HepG2 (cell line): ENCODE results near the gene CEP170. TPM values are rescaled to one million over a fixed set of nuclear protein-coding genes. Genes with fewer than 3 reads are reported as not detected.

Experiments used
- ASH2L ChIP-seq: fragments of 300-600, 200-600 bp; sonication (generic); IDR thresholded peaks from 2 replicates; pipeline ENCODE4 v1.7.0; 2017; ENCODE audit warnings: low read depth, mild to moderate bottlenecking, moderate library complexity, mixed read lengths, low read length; ENCODE audit not compliant: insufficient read length
- BATF2 ChIP-seq: sonication (generic); formaldehyde crosslinking; IDR thresholded peaks from 2 replicates; pipeline ENCODE4 v1.8.0; 2022; ENCODE audit warnings: mild to moderate bottlenecking, missing genetic modification reagents, moderate library complexity
- ETV5 ChIP-seq: IDR thresholded peaks from 2 replicates; pipeline ENCODE4 v1.6.1; 2018; ENCODE audit warnings: missing biosample characterization, missing genetic modification reagents, inconsistent platforms, borderline replicate concordance
- FOXP1 ChIP-seq, 2 experiments: fragments of 450-650 bp in 1 of 2; IDR thresholded peaks; 2 replicates each; pipeline ENCODE4 v1.6.1; 2017 to 2018; ENCODE audit warnings: antibody characterized with exemption in 1 of 2
- FOXP4 ChIP-seq: sonication (generic); formaldehyde crosslinking; IDR thresholded peaks from 2 replicates; pipeline ENCODE4 v1.4.0; 2020; ENCODE audit warnings: missing genetic modification reagents
- GATAD2A ChIP-seq: IDR thresholded peaks from 2 replicates; pipeline ENCODE4 v1.6.1; 2016
- HCFC1 ChIP-seq: fragments of 150-350 bp; IDR thresholded peaks from 2 replicates; pipeline ENCODE4 v1.6.1; 2014; ENCODE audit warnings: low read depth, low read length
- IRF2 ChIP-seq: IDR thresholded peaks from 2 replicates; pipeline ENCODE4 v1.6.1; 2018; ENCODE audit warnings: missing genetic modification reagents, missing compliant biosample characterization
- NFE2 ChIP-seq: sonication (generic); formaldehyde crosslinking; IDR thresholded peaks from 2 replicates; pipeline ENCODE4 v1.4.0; 2020; ENCODE audit warnings: missing genetic modification reagents
- RORA ChIP-seq: sonication (generic); formaldehyde crosslinking; IDR thresholded peaks from 2 replicates; pipeline ENCODE4 v1.5.0; 2020; ENCODE audit warnings: mild to moderate bottlenecking, missing genetic modification reagents, moderate library complexity
- YY1 ChIP-seq: IDR thresholded peaks from 2 replicates; pipeline ENCODE4 v1.6.1; 2011; ENCODE audit warnings: low read length, low read depth, moderate library complexity, mild to moderate bottlenecking; ENCODE audit not compliant: insufficient read depth, insufficient replicate concordance
- ZNF10 ChIP-seq: sonication (generic); formaldehyde crosslinking; IDR thresholded peaks from 2 replicates; pipeline ENCODE4 v1.4.0; 2020; ENCODE audit warnings: mild to moderate bottlenecking, low read depth, missing genetic modification reagents, borderline replicate concordance
- ZNF256 ChIP-seq: sonication (generic); formaldehyde crosslinking; conservative IDR thresholded peaks from 2 replicates; pipeline ENCODE4 v1.4.0; 2020; ENCODE audit warnings: missing genetic modification reagents
- ZNF280D ChIP-seq: sonication (generic); formaldehyde crosslinking; IDR thresholded peaks from 2 replicates; pipeline ENCODE4 v1.5.1; 2020; ENCODE audit warnings: mild to moderate bottlenecking, missing genetic modification reagents
- ZNF337 ChIP-seq: sonication (generic); formaldehyde crosslinking; IDR thresholded peaks from 2 replicates; pipeline ENCODE4 v1.5.1; 2020; ENCODE audit warnings: missing genetic modification reagents, low read depth, mild to moderate bottlenecking, borderline replicate concordance
- ZNF446 ChIP-seq: sonication (generic); formaldehyde crosslinking; IDR thresholded peaks from 2 replicates; pipeline ENCODE4 v1.5.0; 2020; ENCODE audit warnings: mild to moderate bottlenecking, missing genetic modification reagents
- ZNF580 ChIP-seq: IDR thresholded peaks from 2 replicates; pipeline ENCODE4 v1.6.1; 2016; ENCODE audit warnings: low read depth, borderline replicate concordance
- polyA plus RNA-seq, 8 experiments: library from polyadenylated mRNA; depleted of rRNA in 3 of 8; stranded (reverse) in 7 of 8; unstranded in 1 of 8; fragments of >200 nt; fragmentation: Illumina TruSeq in 4 of 8; extraction: Trizol in 4 of 8; gene quantifications; 2 replicates each; pipeline versions ENCODE4 v1.2.1 to v1.2.3, GENCODE V29; 2011 to 2016; ENCODE audit warnings: low read depth in 4 of 8, missing spikeins in 1 of 8, mixed read lengths in 1 of 8; ENCODE audit not compliant: insufficient read depth in 1 of 8
- total RNA-seq, 5 experiments: library from RNA; depleted of rRNA; stranded (reverse); fragments of >200 nt; fragmentation: Illumina TruSeq; extraction: Trizol; gene quantifications; 2 replicates each; pipeline ENCODE4 v1.2.3, GENCODE V29; 2016; ENCODE audit warnings: low read depth in 1 of 5
- TF ChIP-seq, protein P1 (sequence below): sonication (generic); formaldehyde crosslinking; IDR thresholded peaks from 2 replicates; pipeline ENCODE4 v1.4.0; 2020; ENCODE audit warnings: low read depth, mild to moderate bottlenecking, missing genetic modification reagents

CEP170 gene
- total and polyA plus RNA-seq, 2 of the 13 experiments (the other 11 are each of a cell fraction or from before 2014, with no cell fraction given): 23.0 to 28.6 TPM

DNA sequence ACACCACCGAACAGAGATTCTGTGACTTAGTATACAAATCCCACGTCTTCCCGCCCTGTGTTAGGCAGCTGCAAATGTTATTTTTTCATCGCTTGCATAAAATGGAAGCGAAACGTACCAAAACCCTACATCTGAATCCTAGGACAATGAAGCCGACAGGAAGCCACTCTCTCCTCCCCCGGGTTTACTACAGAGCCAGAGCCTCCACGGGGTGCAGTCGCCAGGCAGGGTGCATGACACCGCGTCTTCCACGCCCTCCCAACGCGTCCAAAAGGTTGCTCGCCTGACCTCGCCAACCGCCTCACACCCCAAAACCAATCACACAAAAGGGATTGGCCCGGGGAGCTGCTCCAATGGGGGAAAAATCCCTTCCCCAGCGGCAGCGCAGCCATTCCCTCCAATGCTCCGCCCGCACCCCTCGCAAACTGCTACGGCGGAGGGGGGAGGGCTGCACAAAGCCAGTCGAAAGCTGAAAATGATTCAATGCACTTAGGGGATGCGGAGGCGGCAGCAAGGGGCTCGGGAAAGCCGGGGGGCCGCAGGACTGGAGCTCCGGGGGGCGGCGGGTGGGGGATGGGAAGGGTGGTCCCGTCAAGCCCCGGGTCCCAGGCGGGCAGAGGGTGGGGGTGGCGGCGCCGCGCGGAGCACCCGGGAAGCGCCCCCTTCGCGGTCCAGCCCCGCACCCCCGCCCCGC, 701 bp downstream of the CEP170 start (continued):
- TF ChIP-seq ZNF256 (no peak), RORA (no peak), ZNF446 (0 out of 2 replicates have a peak, but pooled peaks have one; percentile 35), ZNF580 (CRISPR knock-in tag) (no peak), BATF2 (CRISPR knock-in tag) (0 out of 2 replicates have a peak, but pooled peaks have one; percentile 55), IRF2 (CRISPR knock-in tag) (no peak), HCFC1 (no peak), GATAD2A (CRISPR knock-in tag) (no peak), NFE2 (CRISPR knock-in tag) (no peak), ZNF10 (CRISPR knock-in tag) (no peak), ASH2L (peak; percentile 82), FOXP1 (IDR thresholded peaks at IDR 0.05) (no peak), FOXP1 (CRISPR knock-in tag; IDR thresholded peaks at IDR 0.05) (peak; percentile 20; the same call in 1 of the 2 replicates), ZNF280D (CRISPR knock-in tag) (0 out of 2 replicates have a peak, but pooled peaks have one; percentile 14), YY1 (peak; percentile 8), FOXP4 (CRISPR knock-in tag) (0 out of 2 replicates have a peak, but pooled peaks have one; percentile 23), ETV5 (CRISPR knock-in tag) (peak; percentile 20; the same call in 1 of the 2 replicates), ZNF337 (CRISPR knock-in tag) (no peak)
- TF ChIP-seq, protein P1, sequence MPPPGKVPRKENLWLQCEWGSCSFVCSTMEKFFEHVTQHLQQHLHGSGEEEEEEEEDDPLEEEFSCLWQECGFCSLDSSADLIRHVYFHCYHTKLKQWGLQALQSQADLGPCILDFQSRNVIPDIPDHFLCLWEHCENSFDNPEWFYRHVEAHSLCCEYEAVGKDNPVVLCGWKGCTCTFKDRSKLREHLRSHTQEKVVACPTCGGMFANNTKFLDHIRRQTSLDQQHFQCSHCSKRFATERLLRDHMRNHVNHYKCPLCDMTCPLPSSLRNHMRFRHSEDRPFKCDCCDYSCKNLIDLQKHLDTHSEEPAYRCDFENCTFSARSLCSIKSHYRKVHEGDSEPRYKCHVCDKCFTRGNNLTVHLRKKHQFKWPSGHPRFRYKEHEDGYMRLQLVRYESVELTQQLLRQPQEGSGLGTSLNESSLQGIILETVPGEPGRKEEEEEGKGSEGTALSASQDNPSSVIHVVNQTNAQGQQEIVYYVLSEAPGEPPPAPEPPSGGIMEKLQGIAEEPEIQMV (CRISPR knock-in tag): no peak
